Right ventricle myocardium inferior (tissue), 1 donor: ENCODE results near the gene ADCY4. TPM values are rescaled to one million over a fixed set of nuclear protein-coding genes. Genes with fewer than 3 reads are reported as not detected.

Experiments used
- ATAC-seq: fragments of 200-7000 bp; cut with Tn5 transposase; one replicate; pipeline ENCODE4 v1.9.1; 2020; ENCODE audit warnings: mild to moderate bottlenecking, moderate library complexity
- DNase-seq: peaks from one replicate; pipeline ENCODE4 v3.0.0; 2021; ENCODE audit errors: missing footprints
- intact Hi-C: fragments of 100-400 bp; cut with DNase I; formaldehyde crosslinking; loops from one replicate; pipeline ENCODE4 v1.11.0; 2022
- total RNA-seq: library from RNA; stranded (reverse); fragmentation: NEBNext Ultra II Directional; extraction: Animal tissue kit (Norgen Biotek cat#: 25700); gene quantifications from one replicate; pipeline ENCODE4 v1.2.1, GENCODE V29; 2021
- donor health status: DM: no; HTN: yes; CAD: no; lungs with severe emphysema.

Gene ADCY4
- total RNA-seq, 1 donor from 2014 or later: 27.3 TPM

GRCh38 chr14:24270537-24271133 is 64.2 kb downstream of the ADCY4 start:
- ATAC-seq: no peak

GRCh38 chr14:24269910-24270536 is 64.8 kb downstream of the ADCY4 start:
- ATAC-seq: no peak
- no peak for DNase-seq
- intact Hi-C loops: no loop called here

More at GRCh38 chr14:24270537-24271133, 64.2 kb downstream of the ADCY4 start:
- DNase-seq: no peak
- intact Hi-C loops: loop anchor here (1.0 kb wide), 1 partner anchor 28 kb away; the partner anchor contains the start of gene TINF2

GRCh38 chr14:24269368-24269767 is 65.5 kb downstream of the ADCY4 start:
- intact Hi-C loops: no loop called here
- DNase-seq (no peak), ATAC-seq (no peak)

Other genes with a start within 250 kb of the ADCY4 start
- gene PCK2, start 240.8 kb downstream of the ADCY4 start, total RNA-seq: 4.3 TPM
- 84.7 TPM for gene DCAF11, start 220.3 kb downstream of the ADCY4 start, total RNA-seq
- 1.8 TPM for gene NRL, start 220.1 kb downstream of the ADCY4 start, total RNA-seq
- 129 TPM for gene FITM1, start 204.4 kb downstream of the ADCY4 start, total RNA-seq
- gene PSME1, start 198.9 kb downstream of the ADCY4 start, total RNA-seq: 140 TPM
- 14.6 TPM for gene EMC9, start 193.5 kb downstream of the ADCY4 start, total RNA-seq
- 109 TPM for gene PSME2, start 188.5 kb downstream of the ADCY4 start, total RNA-seq
- 33.4 TPM for gene RNF31, start 187.6 kb downstream of the ADCY4 start, total RNA-seq
- 30.5 TPM for gene IRF9, start 173.8 kb downstream of the ADCY4 start, total RNA-seq
- gene REC8, start 163.0 kb downstream of the ADCY4 start, total RNA-seq: 2.4 TPM
- 10.5 TPM for gene IPO4, start 146.3 kb downstream of the ADCY4 start, total RNA-seq
- gene TM9SF1, start 139.6 kb downstream of the ADCY4 start, total RNA-seq: 23.2 TPM
- gene TSSK4, start 129.4 kb downstream of the ADCY4 start, total RNA-seq: 0.43 TPM
- gene CHMP4A, start 121.6 kb downstream of the ADCY4 start, total RNA-seq: 28.5 TPM
- 17.0 TPM for gene MDP1, start 119.0 kb downstream of the ADCY4 start, total RNA-seq
- gene NEDD8, start 102.7 kb downstream of the ADCY4 start, total RNA-seq: 218 TPM
- gene GMPR2, start 102.1 kb downstream of the ADCY4 start, total RNA-seq: 29.1 TPM
- 33.0 TPM for gene TINF2, start 92.4 kb downstream of the ADCY4 start, total RNA-seq
- 1.1 TPM for gene TGM1, start 71.9 kb downstream of the ADCY4 start, total RNA-seq
- 21.5 TPM for gene RABGGTA, start 63.5 kb downstream of the ADCY4 start, total RNA-seq
- gene DHRS1, start 35.3 kb downstream of the ADCY4 start, total RNA-seq: 8.3 TPM
- 23.0 TPM for gene NOP9, start 35.2 kb downstream of the ADCY4 start, total RNA-seq
- gene CIDEB, start 27.1 kb downstream of the ADCY4 start, total RNA-seq: 4.3 TPM
- gene LTB4R2, start 24.9 kb downstream of the ADCY4 start, total RNA-seq: 0.57 TPM
- 2.1 TPM for gene LTB4R, start 23.6 kb downstream of the ADCY4 start, total RNA-seq
- 4.2 TPM for gene RIPK3, start 4.9 kb upstream of the ADCY4 start, total RNA-seq
- gene NFATC4, start 33.1 kb upstream of the ADCY4 start, total RNA-seq: 28.4 TPM
- 9.5 TPM for gene NYNRIN, start 63.9 kb upstream of the ADCY4 start, total RNA-seq
- 1.1 TPM for gene CBLN3, start 94.6 kb upstream of the ADCY4 start, total RNA-seq
- 23.3 TPM for gene KHNYN, start 94.9 kb upstream of the ADCY4 start, total RNA-seq
- gene SDR39U1, start 107.7 kb upstream of the ADCY4 start, total RNA-seq: 76.6 TPM
- 1.3 TPM for gene CMA1, start 173.2 kb upstream of the ADCY4 start, total RNA-seq
- gene CTSG, start 241.2 kb upstream of the ADCY4 start, total RNA-seq: 2.6 TPM